ENCODE results near the gene ZNF577.

DNA sequence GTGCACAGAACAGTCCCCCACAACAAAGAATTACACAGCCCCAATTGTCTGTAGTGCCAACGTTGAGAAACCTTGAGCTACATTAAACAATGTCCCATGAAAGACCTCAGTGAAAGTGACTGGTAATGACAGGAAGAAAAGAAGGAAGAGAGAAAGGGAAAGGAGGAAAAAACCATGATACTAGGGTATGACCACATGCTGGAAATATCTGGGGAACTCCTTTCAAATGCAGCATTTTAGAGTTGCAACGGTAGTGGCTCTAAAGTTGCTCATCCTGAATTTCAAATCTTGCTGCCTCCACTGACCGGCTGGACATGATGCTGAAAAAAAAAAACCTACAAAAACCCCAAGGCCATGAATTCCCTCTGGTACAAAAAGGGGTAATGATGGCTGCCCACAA is 66.3 kb downstream of the ZNF577 start:
- no peak for TF ChIP-seq POLR2AphosphoS5 (IDR thresholded peaks at IDR 0.05; ENCODE audit: borderline replicate concordance, low read depth, low read length)
- no peak for TF ChIP-seq EZH2 (IDR thresholded peaks at IDR 0.05)
- no peak for TF ChIP-seq FOXP2 (optimal IDR thresholded peaks at IDR 0.05; ENCODE audit: control extremely low read depth, extremely low read length, insufficient read depth)
